ENCODE results near the gene SPPL3.

DNA sequence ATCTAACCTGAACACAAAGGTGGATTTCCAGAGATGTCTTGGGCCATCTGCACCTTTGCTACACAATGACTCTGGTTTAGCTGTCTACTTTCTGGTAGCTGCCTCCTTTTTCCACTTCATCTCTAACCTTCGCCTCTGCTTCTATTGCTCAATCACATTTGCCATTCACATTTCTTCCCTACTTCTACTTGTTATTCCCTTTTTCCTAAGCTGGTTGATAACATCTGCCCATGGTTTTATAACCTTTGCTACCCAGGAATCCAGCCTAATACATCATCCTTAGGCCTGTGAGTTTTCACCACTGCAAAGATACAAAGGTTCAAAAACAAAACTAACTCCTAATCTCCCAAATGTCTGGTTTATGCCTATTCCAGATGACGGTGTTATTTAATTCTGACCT, 13.2 kb downstream of the SPPL3 start:
- TF ChIP-seq, protein P1, sequence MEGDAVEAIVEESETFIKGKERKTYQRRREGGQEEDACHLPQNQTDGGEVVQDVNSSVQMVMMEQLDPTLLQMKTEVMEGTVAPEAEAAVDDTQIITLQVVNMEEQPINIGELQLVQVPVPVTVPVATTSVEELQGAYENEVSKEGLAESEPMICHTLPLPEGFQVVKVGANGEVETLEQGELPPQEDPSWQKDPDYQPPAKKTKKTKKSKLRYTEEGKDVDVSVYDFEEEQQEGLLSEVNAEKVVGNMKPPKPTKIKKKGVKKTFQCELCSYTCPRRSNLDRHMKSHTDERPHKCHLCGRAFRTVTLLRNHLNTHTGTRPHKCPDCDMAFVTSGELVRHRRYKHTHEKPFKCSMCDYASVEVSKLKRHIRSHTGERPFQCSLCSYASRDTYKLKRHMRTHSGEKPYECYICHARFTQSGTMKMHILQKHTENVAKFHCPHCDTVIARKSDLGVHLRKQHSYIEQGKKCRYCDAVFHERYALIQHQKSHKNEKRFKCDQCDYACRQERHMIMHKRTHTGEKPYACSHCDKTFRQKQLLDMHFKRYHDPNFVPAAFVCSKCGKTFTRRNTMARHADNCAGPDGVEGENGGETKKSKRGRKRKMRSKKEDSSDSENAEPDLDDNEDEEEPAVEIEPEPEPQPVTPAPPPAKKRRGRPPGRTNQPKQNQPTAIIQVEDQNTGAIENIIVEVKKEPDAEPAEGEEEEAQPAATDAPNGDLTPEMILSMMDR (IDR thresholded peaks at IDR 0.05) = no peak
- TF ChIP-seq POLR2A (IDR thresholded peaks at IDR 0.05) = no peak

Measured in esophagus squamous epithelium (tissue), 4 donors.